ENCODE measurements around the gene PGAP6. TPM values are rescaled to one million over a fixed set of nuclear protein-coding genes. Genes with fewer than 3 reads are reported as not detected.
"Not testable (repeated sequence)": the region's sequence is repeated elsewhere in the genome, so short reads cannot be mapped to it uniquely, and the experiment has no call there.

Gene PGAP6, protein sequence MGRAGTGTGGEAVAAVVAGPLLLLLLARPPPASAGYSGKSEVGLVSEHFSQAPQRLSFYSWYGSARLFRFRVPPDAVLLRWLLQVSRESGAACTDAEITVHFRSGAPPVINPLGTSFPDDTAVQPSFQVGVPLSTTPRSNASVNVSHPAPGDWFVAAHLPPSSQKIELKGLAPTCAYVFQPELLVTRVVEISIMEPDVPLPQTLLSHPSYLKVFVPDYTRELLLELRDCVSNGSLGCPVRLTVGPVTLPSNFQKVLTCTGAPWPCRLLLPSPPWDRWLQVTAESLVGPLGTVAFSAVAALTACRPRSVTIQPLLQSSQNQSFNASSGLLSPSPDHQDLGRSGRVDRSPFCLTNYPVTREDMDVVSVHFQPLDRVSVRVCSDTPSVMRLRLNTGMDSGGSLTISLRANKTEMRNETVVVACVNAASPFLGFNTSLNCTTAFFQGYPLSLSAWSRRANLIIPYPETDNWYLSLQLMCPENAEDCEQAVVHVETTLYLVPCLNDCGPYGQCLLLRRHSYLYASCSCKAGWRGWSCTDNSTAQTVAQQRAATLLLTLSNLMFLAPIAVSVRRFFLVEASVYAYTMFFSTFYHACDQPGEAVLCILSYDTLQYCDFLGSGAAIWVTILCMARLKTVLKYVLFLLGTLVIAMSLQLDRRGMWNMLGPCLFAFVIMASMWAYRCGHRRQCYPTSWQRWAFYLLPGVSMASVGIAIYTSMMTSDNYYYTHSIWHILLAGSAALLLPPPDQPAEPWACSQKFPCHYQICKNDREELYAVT
- total RNA-seq: 10 to 100 TPM; 33.4 to 39.1 (median 34.0) TPM

GRCh38 chr16:381789-382717, at the start of gene PGAP6:
Gene PGAP6 (minus strand): TSS chr16:381978. CDS start chr16:381821, 157 bp downstream.
- ATAC-seq (peak; percentile 69 to 74), DNase-seq (peak; percentile 56)
- peak within 1 kb of the TSS; percentile 83 for H3K4me3 Mint-ChIP-seq
- peaks cover 29% of the 10 kb centered on the region for H3K4me1 Mint-ChIP-seq (ENCODE audit: low read depth)
- no peaks in the 10 kb centered on the region for H3K27me3 Mint-ChIP-seq (ENCODE audit: low read depth)
- H3K36me3 Mint-ChIP-seq (ENCODE audit: insufficient read depth): no peaks in the 10 kb centered on the region
- no peaks in the 10 kb centered on the region for H3K9me3 Mint-ChIP-seq

GRCh38 chr16:430904-431303, 49.1 kb upstream of the PGAP6 start:
- Mint-ChIP-seq H3K27me3 (ENCODE audit: low read depth) (no peaks in the 10 kb centered on the region), H3K4me3 (no peak overlapping the region), H3K4me1 (ENCODE audit: low read depth) (peaks cover 24% of the 10 kb centered on the region), H3K36me3 (ENCODE audit: insufficient read depth) (peaks cover 8% of the 10 kb centered on the region), H3K9me3 (no peaks in the 10 kb centered on the region)
- ATAC-seq: no peak
- no peak for DNase-seq

DNA sequence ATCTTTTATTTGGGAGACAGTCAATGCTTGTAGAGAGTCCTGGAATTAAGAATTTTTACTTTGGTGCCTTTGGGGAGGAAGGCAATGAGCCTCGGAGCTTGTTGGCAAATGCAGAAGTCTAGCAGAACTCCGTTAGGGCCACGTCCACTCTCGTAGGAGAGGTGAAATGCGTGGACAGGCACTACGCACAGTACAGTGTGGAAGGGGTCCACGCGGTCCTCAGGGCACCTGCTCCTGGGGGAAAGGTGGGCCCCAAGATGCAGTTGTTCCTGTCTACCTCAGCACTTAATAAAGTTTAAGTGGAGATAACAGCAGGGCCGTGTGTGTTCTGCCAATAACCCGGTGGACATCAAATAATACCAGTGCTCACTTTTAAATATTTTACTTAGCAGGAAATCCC, 45.5 kb upstream of the PGAP6 start:
- DNase-seq (no peak), ATAC-seq (no peak)
- Mint-ChIP-seq H3K27me3 (ENCODE audit: low read depth) (no peaks in the 10 kb centered on the region), H3K4me3 (peak overlapping the region; percentile 82), H3K4me1 (ENCODE audit: low read depth) (peaks cover 31% of the 10 kb centered on the region), H3K36me3 (ENCODE audit: insufficient read depth) (peaks cover 6% of the 10 kb centered on the region), H3K9me3 (no peaks in the 10 kb centered on the region)

DNA sequence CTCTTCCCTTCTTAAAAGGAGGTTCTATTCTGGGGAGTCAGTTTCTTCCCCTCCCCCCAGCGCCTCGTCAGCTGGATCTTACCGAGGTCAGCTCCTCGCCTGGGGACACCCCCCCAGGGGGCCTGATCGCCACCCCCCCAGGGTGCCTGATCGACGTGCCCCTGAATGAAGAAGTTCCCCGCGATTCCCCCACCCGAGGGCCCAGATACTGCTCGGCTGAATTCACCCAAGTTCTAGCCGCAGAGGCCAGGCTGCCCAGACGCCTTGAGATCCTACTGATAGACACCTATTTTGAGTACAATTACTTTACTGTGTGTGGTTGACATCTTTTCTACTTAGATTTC, 45.1 kb upstream of the PGAP6 start:
- Mint-ChIP-seq H3K9me3 (no peaks in the 10 kb centered on the region), H3K4me3 (peak overlapping the region; percentile 82), H3K4me1 (ENCODE audit: low read depth) (peaks cover 31% of the 10 kb centered on the region), H3K27me3 (ENCODE audit: low read depth) (no peaks in the 10 kb centered on the region), H3K36me3 (ENCODE audit: insufficient read depth) (peaks cover 6% of the 10 kb centered on the region)
- no peak for DNase-seq
- ATAC-seq: no peak

- Mint-ChIP-seq H3K27me3 (ENCODE audit: low read depth) (no peaks in the 10 kb centered on the region), H3K36me3 (ENCODE audit: insufficient read depth) (peaks cover 6% of the 10 kb centered on the region), H3K4me1 (ENCODE audit: low read depth) (peaks cover 31% of the 10 kb centered on the region), H3K9me3 (no peaks in the 10 kb centered on the region), H3K4me3 (peak overlapping the region; percentile 82)
- ATAC-seq: peak in 1 of 2 donors; percentile 1
- no peak for DNase-seq
Measured at GRCh38 chr16:426115-426905, 44.5 kb upstream of the PGAP6 start.

DNA sequence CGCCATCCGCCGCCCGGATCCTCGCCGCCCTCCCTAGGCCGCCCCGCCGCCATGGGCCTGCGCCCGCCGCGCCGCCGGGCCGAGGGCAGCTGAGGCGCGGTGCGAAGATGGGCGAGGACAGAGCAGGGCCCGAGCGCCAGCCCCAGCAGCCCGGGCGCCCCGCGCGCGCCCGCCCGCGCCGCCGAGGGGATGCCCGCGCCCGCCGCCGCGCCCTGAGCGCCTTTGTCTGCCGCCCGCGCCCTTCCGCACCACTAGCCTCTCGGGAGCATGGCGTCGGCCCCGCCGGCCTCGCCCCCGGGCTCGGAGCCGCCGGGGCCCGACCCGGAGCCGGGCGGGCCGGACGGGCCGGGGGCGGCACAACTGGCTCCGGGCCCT, 43.9 kb upstream of the PGAP6 start:
- peaks cover 3% of the 10 kb centered on the region for H3K36me3 Mint-ChIP-seq (ENCODE audit: insufficient read depth)
- peak; percentile 24 for DNase-seq
- H3K9me3 Mint-ChIP-seq: no peaks in the 10 kb centered on the region
- peak; percentile 59 to 69 for ATAC-seq
- peak overlapping the region; percentile 85 for H3K4me3 Mint-ChIP-seq
- peaks cover 29% of the 10 kb centered on the region for H3K4me1 Mint-ChIP-seq (ENCODE audit: low read depth)
- H3K27me3 Mint-ChIP-seq (ENCODE audit: low read depth): no peaks in the 10 kb centered on the region

- Mint-ChIP-seq H3K4me1 (ENCODE audit: low read depth) (peaks cover 29% of the 10 kb centered on the region), H3K36me3 (ENCODE audit: insufficient read depth) (peaks cover 3% of the 10 kb centered on the region), H3K4me3 (peak within 1 kb of the TSS; percentile 85), H3K9me3 (no peaks in the 10 kb centered on the region), H3K27me3 (ENCODE audit: low read depth) (no peaks in the 10 kb centered on the region)
- ATAC-seq: peak; percentile 93 to 94
- peak; percentile 84 for DNase-seq
Measured at GRCh38 chr16:425082-425718, 43.4 kb upstream of the PGAP6 start, which contains the start of gene RAB11FIP3. Gene RAB11FIP3 (plus strand): TSS chr16:425649. CDS start chr16:426007, 358 bp downstream.

DNA sequence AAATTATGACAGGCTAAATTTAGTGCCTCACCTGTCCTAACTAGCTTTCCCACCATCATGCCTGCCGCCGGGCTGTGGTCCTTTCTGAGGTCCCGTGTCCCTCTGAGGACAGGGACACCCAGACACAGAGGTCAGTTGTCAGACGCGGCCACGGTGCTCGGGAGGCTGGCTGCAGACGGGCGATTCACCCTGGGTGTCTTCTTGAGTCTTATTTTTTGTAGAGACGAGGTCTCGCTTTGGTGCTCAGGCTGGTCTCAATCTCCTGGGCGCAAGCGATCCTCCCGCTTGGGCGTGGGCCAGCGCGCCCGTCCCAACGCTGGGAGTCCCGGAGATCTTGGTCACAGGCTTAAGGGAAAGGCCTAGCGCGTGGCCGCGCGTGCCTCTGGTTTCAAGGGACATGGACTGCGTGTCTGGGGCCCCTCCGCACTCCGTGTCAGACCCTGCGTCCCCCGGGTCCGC, 42.9 kb upstream of the PGAP6 start:
- H3K36me3 Mint-ChIP-seq (ENCODE audit: insufficient read depth): peaks cover 3% of the 10 kb centered on the region
- DNase-seq (no peak), ATAC-seq (peak in 1 of 2 donors; percentile 1)
- H3K9me3 Mint-ChIP-seq: no peaks in the 10 kb centered on the region
- peaks cover 29% of the 10 kb centered on the region for H3K4me1 Mint-ChIP-seq (ENCODE audit: low read depth)
- no peaks in the 10 kb centered on the region for H3K27me3 Mint-ChIP-seq (ENCODE audit: low read depth)
- H3K4me3 Mint-ChIP-seq: peak overlapping the region; percentile 85

GRCh38 chr16:424033-424622, 42.4 kb upstream of the PGAP6 start:
- Mint-ChIP-seq H3K36me3 (ENCODE audit: insufficient read depth) (peaks cover 3% of the 10 kb centered on the region), H3K4me3 (peak overlapping the region; percentile 85), H3K4me1 (ENCODE audit: low read depth) (peaks cover 29% of the 10 kb centered on the region), H3K27me3 (ENCODE audit: low read depth) (no peaks in the 10 kb centered on the region), H3K9me3 (no peaks in the 10 kb centered on the region)
- ATAC-seq: no peak
- DNase-seq: no peak

- H3K4me3 Mint-ChIP-seq; H3K27me3 Mint-ChIP-seq (ENCODE audit: low read depth); H3K36me3 Mint-ChIP-seq (ENCODE audit: insufficient read depth); ATAC-seq; H3K9me3 Mint-ChIP-seq; DNase-seq: not testable (repeated sequence)
- H3K4me1 Mint-ChIP-seq (ENCODE audit: low read depth): peaks cover 12% of the 10 kb centered on the region
Measured at GRCh38 chr16:422179-422578, 40.4 kb upstream of the PGAP6 start.

DNA sequence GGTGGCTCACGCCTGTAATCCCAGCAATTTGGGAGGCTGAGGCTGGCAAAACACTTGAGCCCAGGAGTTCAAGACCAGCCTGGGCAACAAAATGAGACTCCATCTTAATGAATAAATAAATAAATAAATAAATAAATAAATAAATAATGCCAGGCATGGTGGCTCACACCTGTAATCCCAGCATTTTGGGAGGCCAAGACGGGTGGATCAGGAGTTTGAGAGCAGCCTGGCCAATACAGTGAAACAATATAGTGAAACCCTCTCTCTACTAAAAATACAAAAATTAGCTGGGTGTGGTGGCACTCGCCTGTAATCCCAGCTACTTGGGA, 33.4 kb upstream of the PGAP6 start:
- H3K36me3 Mint-ChIP-seq (ENCODE audit: insufficient read depth); DNase-seq; ATAC-seq; H3K4me1 Mint-ChIP-seq (ENCODE audit: low read depth); H3K9me3 Mint-ChIP-seq; H3K27me3 Mint-ChIP-seq (ENCODE audit: low read depth); H3K4me3 Mint-ChIP-seq: not testable (repeated sequence)

DNA sequence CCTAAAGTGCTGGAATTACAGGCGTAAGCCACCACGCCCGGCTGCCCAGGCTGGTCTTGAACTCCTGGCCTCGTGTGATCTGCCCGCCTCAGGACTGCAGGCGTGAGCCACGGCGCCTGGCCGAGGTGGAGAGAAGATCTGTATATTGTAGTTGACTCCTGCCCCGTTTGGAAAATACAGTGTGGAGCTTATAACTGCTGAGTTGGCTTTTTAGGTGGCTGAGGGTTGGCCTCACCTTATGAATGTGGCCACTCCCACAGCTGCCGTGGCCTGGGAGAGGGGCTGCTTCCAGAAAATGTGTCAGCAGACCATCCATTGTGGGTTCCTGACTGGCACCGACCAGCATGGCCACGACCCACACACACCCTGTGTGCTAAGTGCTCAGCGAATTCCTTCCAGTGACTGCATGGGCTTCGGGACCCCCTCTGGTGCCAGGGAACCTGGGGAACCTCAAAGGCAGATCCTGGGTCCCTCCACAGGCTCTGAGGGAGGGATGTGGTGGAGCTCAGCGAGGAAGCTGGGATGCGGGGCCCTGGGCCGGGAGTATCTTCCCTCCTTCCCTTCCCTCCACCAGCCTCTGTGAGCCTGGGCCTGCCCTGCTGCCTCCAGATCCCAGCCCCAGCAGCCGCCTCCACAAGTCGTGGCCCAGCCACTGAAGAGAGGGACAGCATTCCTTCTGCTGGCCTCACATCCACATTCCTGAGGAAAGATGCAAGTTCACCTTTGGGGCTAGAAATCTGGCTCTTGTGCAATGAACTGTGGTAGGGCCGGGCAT, 32.8 kb upstream of the PGAP6 start:
- H3K27me3 Mint-ChIP-seq (ENCODE audit: low read depth): no peaks in the 10 kb centered on the region
- ATAC-seq (no peak), DNase-seq (no peak)
- H3K9me3 Mint-ChIP-seq: no peaks in the 10 kb centered on the region
- H3K36me3 Mint-ChIP-seq (ENCODE audit: insufficient read depth): no peaks in the 10 kb centered on the region
- no peaks in the 10 kb centered on the region for H3K4me1 Mint-ChIP-seq (ENCODE audit: low read depth)
- no peak overlapping the region for H3K4me3 Mint-ChIP-seq
